Measurements from ENCODE around the gene FAM111A. TPM values are rescaled to one million over a fixed set of nuclear protein-coding genes. Genes with fewer than 3 reads are reported as not detected.

The FAM111A gene
- total and polyA plus RNA-seq, 10 donors, result 28.3 to 130 (median 63.4) TPM

DNA sequence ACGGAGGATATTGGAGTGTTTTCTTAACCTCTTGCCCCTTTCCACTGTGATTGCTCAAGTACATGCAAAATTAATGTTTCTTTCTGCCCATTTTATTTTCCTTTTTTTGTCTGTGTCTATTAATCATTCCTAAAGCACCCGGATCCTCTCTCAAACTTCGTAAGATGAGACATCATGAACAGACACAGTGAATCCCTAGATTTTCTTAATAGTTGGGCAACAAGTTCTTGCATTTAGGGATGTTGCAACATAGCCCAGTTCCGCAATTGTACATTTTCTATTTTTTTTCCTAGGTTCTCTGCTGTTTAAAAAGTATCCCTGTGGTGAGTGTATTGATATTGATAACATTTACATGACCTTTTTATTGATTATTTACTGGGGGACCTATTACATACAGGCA is 2.9 kb downstream of the FAM111A start:
- Histone ChIP-seq H3K4me3 (peak overlapping the region in 6 of 8 donors; percentile 52 to 95 (median 66)), H3K4me1 (peaks cover 11 to 86% (median 58%) of the 10 kb centered on the region in 6 donors), H3K27me3 (replicated peaks in 1 of 7) (no peaks in the 10 kb centered on the region), H3K36me3 (peaks cover 0 to 34% (median 15%) of the 10 kb centered on the region in 6 donors), H3K9me3 (no peaks in the 10 kb centered on the region), H3K27ac (peak overlapping the region in 7 of 8 donors; percentile 89 to 98 (median 96))
- WGBS, 5 donors, result 30 to 52% (median 40%) methylated on average over 4 of the region's 4 CpGs
- no peak for TF ChIP-seq POLR2AphosphoS5 (IDR thresholded peaks at IDR 0.05)
- TF ChIP-seq, protein P1, sequence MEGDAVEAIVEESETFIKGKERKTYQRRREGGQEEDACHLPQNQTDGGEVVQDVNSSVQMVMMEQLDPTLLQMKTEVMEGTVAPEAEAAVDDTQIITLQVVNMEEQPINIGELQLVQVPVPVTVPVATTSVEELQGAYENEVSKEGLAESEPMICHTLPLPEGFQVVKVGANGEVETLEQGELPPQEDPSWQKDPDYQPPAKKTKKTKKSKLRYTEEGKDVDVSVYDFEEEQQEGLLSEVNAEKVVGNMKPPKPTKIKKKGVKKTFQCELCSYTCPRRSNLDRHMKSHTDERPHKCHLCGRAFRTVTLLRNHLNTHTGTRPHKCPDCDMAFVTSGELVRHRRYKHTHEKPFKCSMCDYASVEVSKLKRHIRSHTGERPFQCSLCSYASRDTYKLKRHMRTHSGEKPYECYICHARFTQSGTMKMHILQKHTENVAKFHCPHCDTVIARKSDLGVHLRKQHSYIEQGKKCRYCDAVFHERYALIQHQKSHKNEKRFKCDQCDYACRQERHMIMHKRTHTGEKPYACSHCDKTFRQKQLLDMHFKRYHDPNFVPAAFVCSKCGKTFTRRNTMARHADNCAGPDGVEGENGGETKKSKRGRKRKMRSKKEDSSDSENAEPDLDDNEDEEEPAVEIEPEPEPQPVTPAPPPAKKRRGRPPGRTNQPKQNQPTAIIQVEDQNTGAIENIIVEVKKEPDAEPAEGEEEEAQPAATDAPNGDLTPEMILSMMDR (IDR thresholded peaks at IDR 0.05 in 8 of 11, conservative IDR thresholded peaks at IDR 0.05 in 3 of 11), result no peak
- TF ChIP-seq POLR2A (IDR thresholded peaks at IDR 0.05), result no peak
- intact Hi-C loops (cut with DNase I; ENCODE audit: low total_unique reads), result no loop called here
- no peak for DNase-seq

DNA sequence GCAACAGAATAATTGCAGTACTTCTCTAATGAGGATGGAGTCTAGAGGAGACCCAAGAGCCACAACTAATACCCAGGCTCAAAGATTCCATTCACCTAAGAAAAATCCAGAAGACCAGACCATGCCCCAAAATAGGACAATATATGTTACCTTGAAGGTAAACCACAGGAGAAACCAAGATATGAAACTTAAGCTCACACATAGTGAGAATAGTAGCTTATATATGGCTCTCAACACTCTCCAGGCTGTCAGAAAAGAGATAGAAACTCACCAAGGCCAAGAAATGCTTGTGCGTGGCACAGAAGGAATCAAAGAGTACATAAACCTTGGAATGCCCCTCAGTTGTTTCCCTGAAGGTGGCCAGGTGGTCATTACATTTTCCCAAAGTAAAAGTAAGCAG is 9.1 kb downstream of the FAM111A start:
- peaks cover 0 to 73% (median 21%) of the 10 kb centered on the region in 6 donors for H3K36me3 ChIP-seq
- no peak for DNase-seq
- H3K4me1 ChIP-seq, result peaks cover 0 to 44% (median 15%) of the 10 kb centered on the region in 6 donors
- peak overlapping the region in 5 of 8 donors; percentile 38 to 61 (median 43) for H3K27ac ChIP-seq
- H3K9me3 ChIP-seq, result no peaks in the 10 kb centered on the region
- intact Hi-C loops (cut with DNase I; ENCODE audit: low total_unique reads), result no loop called here
- TF ChIP-seq POLR2AphosphoS5 (IDR thresholded peaks at IDR 0.05), result no peak
- TF ChIP-seq, protein P1 (IDR thresholded peaks at IDR 0.05 in 8 of 11, conservative IDR thresholded peaks at IDR 0.05 in 3 of 11), result no peak
- TF ChIP-seq POLR2A (IDR thresholded peaks at IDR 0.05), result no peak
- WGBS, 5 donors, result 80 to 95% (median 82%) methylated on average over 1 of the region's 1 CpG
- H3K4me3 ChIP-seq, result no peak overlapping the region
- no peaks in the 10 kb centered on the region for H3K27me3 ChIP-seq (replicated peaks in 1 of 7)

DNA sequence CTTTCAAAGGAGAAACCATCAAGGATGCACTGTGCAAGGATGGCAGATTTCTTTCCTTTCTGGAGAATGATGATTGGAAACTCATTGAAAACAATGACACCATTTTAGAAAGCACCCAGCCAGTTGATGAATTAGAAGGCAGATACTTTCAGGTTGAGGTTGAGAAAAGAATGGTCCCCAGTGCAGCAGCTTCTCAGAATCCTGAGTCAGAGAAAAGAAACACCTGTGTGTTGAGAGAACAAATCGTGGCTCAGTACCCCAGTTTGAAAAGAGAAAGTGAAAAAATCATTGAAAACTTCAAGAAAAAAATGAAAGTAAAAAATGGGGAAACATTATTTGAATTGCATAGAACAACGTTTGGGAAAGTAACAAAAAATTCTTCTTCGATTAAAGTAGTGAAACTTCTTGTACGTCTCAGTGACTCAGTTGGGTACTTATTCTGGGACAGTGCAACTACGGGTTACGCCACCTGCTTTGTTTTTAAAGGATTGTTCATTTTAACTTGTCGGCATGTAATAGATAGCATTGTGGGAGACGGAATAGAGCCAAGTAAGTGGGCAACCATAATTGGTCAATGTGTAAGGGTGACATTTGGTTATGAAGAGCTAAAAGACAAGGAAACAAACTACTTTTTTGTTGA is 9.8 kb downstream of the FAM111A start:
- H3K9me3 ChIP-seq, result no peaks in the 10 kb centered on the region
- peak overlapping the region in 1 of 8 donors; percentile 32 for H3K4me3 ChIP-seq
- intact Hi-C loops (cut with DNase I; ENCODE audit: low total_unique reads), result no loop called here
- H3K4me1 ChIP-seq, result peaks cover 0 to 37% (median 12%) of the 10 kb centered on the region in 6 donors
- DNase-seq, result no peak
- H3K36me3 ChIP-seq, result peaks cover 0 to 66% (median 21%) of the 10 kb centered on the region in 6 donors
- no peak for TF ChIP-seq POLR2AphosphoS5 (IDR thresholded peaks at IDR 0.05)
- H3K27ac ChIP-seq, result peak overlapping the region in 5 of 8 donors; percentile 38 to 61 (median 43)
- WGBS, 5 donors, result 61 to 85% (median 66%) methylated on average over 8 of the region's 8 CpGs
- no peaks in the 10 kb centered on the region for H3K27me3 ChIP-seq (replicated peaks in 1 of 7)

DNA sequence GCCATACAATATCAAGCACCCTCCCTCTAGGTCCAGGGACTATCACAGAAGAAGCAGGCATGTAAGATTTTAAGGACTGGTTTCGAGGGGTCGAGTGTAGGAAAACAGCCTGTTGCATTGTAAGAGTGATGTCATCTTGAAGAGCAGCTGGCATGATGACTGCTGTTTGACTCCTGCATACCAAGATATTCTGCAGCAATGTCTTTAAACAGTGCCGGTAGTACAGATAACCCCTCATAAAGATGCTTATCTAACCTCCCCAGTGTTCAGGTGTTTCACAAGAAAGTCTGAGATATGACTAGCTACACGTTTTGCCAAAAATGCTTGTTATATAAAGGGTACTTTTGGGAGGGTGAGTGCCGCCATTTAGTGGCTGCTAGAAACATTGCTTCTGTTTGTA is 12.0 kb downstream of the FAM111A start:
- no peak for TF ChIP-seq POLR2AphosphoS5 (IDR thresholded peaks at IDR 0.05)
- TF ChIP-seq POLR2A (IDR thresholded peaks at IDR 0.05), result no peak
- TF ChIP-seq, protein P1 (IDR thresholded peaks at IDR 0.05 in 8 of 11, conservative IDR thresholded peaks at IDR 0.05 in 3 of 11), result no peak
- H3K27ac ChIP-seq, result no peak overlapping the region
- H3K4me1 ChIP-seq, result peaks cover 0 to 36% (median 14%) of the 10 kb centered on the region in 6 donors
- H3K9me3 ChIP-seq, result no peaks in the 10 kb centered on the region
- intact Hi-C loops (cut with DNase I; ENCODE audit: low total_unique reads), result no loop called here
- DNase-seq, result no peak
- H3K4me3 ChIP-seq, result no peak overlapping the region
- H3K27me3 ChIP-seq (replicated peaks in 1 of 7), result no peaks in the 10 kb centered on the region
- H3K36me3 ChIP-seq, result peaks cover 0 to 49% (median 10%) of the 10 kb centered on the region in 6 donors
- WGBS, 5 donors, result 87 to 91% (median 89%) methylated on average over 5 of the region's 5 CpGs
